Neutrophil (primary cell): ENCODE measurements around the gene PACS2.

Experiments
- H3K27ac ChIP-seq: fragments of 200-600 bp; sonication (generic); 2 replicates; pipeline ENCODE4 v1.5.1; 2016; ENCODE audit warnings: mild to moderate bottlenecking, moderate library complexity
- H3K27me3 ChIP-seq: fragments of 200-600 bp; sonication (generic); 2 replicates; pipeline ENCODE4 v1.6.0; 2016; ENCODE audit warnings: mild to moderate bottlenecking
- H3K36me3 ChIP-seq: fragments of 200-600 bp; sonication (generic); 2 replicates; pipeline ENCODE4 v1.5.1; 2017
- H3K4me1 ChIP-seq, 2 experiments: fragments of 200-600 bp in 1 of 2; sonication (generic) in 1 of 2; 1 replicate in 1 of 2; 2 replicates in 1 of 2; pipeline versions ENCODE4 v1.5.1 to v1.6.1; 2013 to 2016; ENCODE audit warnings: low read depth in 1 of 2, low read length in 1 of 2, mild to moderate bottlenecking in 1 of 2, moderate library complexity in 1 of 2; ENCODE audit not compliant: control insufficient read depth in 1 of 2, insufficient read depth in 1 of 2
- H3K4me3 ChIP-seq, 2 experiments: fragments of 200-600 bp in 1 of 2; sonication (generic) in 1 of 2; 1 replicate in 1 of 2; 2 replicates in 1 of 2; pipeline ENCODE4 v1.5.1; 2013 to 2016; ENCODE audit warnings: low read depth in 1 of 2, low read length in 1 of 2, mild to moderate bottlenecking in 1 of 2, moderate library complexity in 1 of 2
- H3K9me3 ChIP-seq: fragments of 200-600 bp; sonication (generic); 2 replicates; pipeline ENCODE4 v1.5.1; 2016
- CTCF ChIP-seq: fragments of 200-600 bp; sonication (generic); IDR thresholded peaks from 2 replicates; pipeline ENCODE4 v1.5.1; 2016; ENCODE audit warnings: antibody characterized with exemption

PACS2 gene

GRCh38 chr14:105413544-105413886 lies 99.0 kb downstream of the PACS2 start:
- no peak overlapping the region for H3K4me3 ChIP-seq
- peaks cover 85% of the 10 kb centered on the region for H3K27me3 ChIP-seq
- H3K4me1 ChIP-seq, result peaks cover 11 to 17% of the 10 kb centered on the region in 2 experiments
- H3K9me3 ChIP-seq, result no peaks in the 10 kb centered on the region
- no peaks in the 10 kb centered on the region for H3K36me3 ChIP-seq
- no peak overlapping the region for H3K27ac ChIP-seq
- no peak for TF ChIP-seq CTCF

- Histone ChIP-seq H3K27me3 (peaks cover 87% of the 10 kb centered on the region), H3K9me3 (no peaks in the 10 kb centered on the region), H3K4me1 (peaks cover 6 to 22% of the 10 kb centered on the region in 2 experiments), H3K4me3 (peak overlapping the region in 1 of 2 experiments; percentile 43), H3K36me3 (no peaks in the 10 kb centered on the region), H3K27ac (no peak overlapping the region)
- TF ChIP-seq CTCF, result peak; percentile 36
Observed at GRCh38 chr14:105414456-105415371, 100.2 kb downstream of the PACS2 start.

GRCh38 chr14:105415481-105416428 lies 101.2 kb downstream of the PACS2 start:
- Histone ChIP-seq H3K36me3 (no peaks in the 10 kb centered on the region), H3K4me3 (no peak overlapping the region), H3K27me3 (peaks cover 82% of the 10 kb centered on the region), H3K4me1 (peaks cover 11 to 28% of the 10 kb centered on the region in 2 experiments), H3K9me3 (no peaks in the 10 kb centered on the region), H3K27ac (no peak overlapping the region)
- TF ChIP-seq CTCF, result no peak

- H3K27ac ChIP-seq, result no peak overlapping the region
- H3K4me3 ChIP-seq, result no peak overlapping the region
- peaks cover 14 to 31% of the 10 kb centered on the region in 2 experiments for H3K4me1 ChIP-seq
- no peaks in the 10 kb centered on the region for H3K9me3 ChIP-seq
- H3K27me3 ChIP-seq, result peaks cover 74% of the 10 kb centered on the region
- H3K36me3 ChIP-seq, result no peaks in the 10 kb centered on the region
- TF ChIP-seq CTCF, result no peak
Observed at GRCh38 chr14:105416671-105417070, 102.1 kb downstream of the PACS2 start.

GRCh38 chr14:105417690-105418121 lies 103.2 kb downstream of the PACS2 start:
- no peaks in the 10 kb centered on the region for H3K9me3 ChIP-seq
- no peak overlapping the region for H3K27ac ChIP-seq
- no peak overlapping the region for H3K4me3 ChIP-seq
- no peak for TF ChIP-seq CTCF
- H3K4me1 ChIP-seq, result peaks cover 14 to 32% of the 10 kb centered on the region in 2 experiments
- peaks cover 64% of the 10 kb centered on the region for H3K27me3 ChIP-seq
- no peaks in the 10 kb centered on the region for H3K36me3 ChIP-seq
